ENCODE measurements around the gene ADGRG6.

- TF ChIP-seq POLR2AphosphoS5 (IDR thresholded peaks at IDR 0.05): no peak
- no peak for TF ChIP-seq POLR2A (IDR thresholded peaks at IDR 0.05)
Observed at GRCh38 chr6:142356884-142357225, 55.0 kb downstream of the ADGRG6 start.
